GM21423 (cell line): ENCODE data around the gene PRX.
"Not testable (repeated sequence)": the region's sequence is repeated elsewhere in the genome, so short reads cannot be mapped to it uniquely, and the experiment has no call there.

Source experiments
- ATAC-seq: cut with Tn5 transposase; IDR thresholded peaks from one replicate; pipeline ENCODE4 v1.9.1; 2021; ENCODE audit warnings: mild to moderate bottlenecking, moderate library complexity; ENCODE audit not compliant: unreplicated experiment

Gene PRX

DNA sequence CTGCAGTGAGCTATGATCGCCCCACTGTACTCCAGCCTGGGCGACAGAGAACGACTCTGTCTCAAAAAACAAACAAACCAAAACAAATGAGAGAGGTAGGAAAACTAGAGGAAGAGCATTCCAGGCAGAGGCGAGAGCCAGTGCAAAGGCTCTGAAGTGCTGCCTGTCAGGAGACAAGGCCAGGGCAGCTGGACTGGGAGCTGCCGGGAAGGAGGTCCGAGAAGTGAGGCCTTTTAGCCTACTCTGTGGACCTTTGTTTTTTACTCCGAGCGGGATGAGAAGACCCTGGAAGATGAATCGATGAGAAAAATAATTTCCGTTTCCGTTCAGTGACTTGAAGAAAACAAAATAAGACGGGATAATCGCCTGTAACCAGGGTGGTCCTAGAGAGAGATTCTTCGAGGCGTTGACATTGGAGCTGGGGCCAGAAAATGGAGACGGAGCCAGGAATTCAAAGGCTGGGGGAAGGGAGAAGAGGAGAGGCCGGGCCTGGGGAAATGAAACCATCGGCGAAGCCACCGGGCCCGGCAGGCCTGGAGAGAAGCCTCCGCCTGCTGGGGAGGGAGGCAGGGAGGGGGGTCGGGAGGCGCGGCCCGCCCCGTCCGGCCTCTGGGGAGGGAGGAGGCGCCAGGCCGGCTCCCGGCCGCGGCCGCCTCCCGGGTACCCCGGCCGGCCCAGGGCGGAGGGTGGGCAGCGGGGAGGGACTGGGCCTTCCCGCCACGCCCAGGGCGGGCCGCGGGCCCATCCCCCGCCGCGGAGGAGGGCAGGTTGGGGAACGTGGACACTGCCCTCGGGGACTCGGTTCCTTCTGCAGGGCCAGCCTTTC is 20.4 kb upstream of the PRX start:
- no peak for ATAC-seq

- ATAC-seq: not testable (repeated sequence)
Observed at GRCh38 chr19:40432760-40433159, 19.6 kb upstream of the PRX start.

DNA sequence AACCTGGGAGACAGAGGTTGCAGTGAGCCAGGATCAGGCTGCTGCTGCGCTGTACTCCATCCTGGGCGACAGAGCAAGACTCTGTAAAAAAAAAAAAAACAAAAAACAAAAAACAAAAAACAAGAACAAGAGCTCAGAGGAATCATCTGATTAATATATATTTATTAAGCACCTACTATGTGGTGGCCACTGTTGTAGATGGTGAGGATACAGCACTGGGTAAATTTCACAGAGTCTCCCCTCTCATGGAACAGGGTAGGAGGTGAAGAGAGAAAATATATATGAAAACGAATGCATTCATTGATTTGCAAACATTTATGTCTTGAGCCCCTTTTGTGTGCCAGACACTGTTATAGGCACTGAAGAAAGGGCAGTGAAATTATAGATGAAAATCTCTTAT is 18.5 kb upstream of the PRX start:
- no peak for ATAC-seq

- not testable (repeated sequence) for ATAC-seq
Observed at GRCh38 chr19:40430242-40430641, 17.1 kb upstream of the PRX start.

GRCh38 chr19:40428197-40428596 is 15.0 kb upstream of the PRX start:
- ATAC-seq: not testable (repeated sequence)

GRCh38 chr19:40425450-40426287 is 12.5 kb upstream of the PRX start, which contains the start of gene SERTAD1:
Gene SERTAD1 (minus strand): TSS chr19:40425992. CDS start chr19:40423546, 2,446 bp downstream.
- peak; percentile 76 for ATAC-seq

GRCh38 chr19:40424637-40425449 is 11.7 kb upstream of the PRX start:
- peak; percentile 6 for ATAC-seq

- no peak for ATAC-seq
Observed at GRCh38 chr19:40423938-40424337, 10.8 kb upstream of the PRX start.

DNA sequence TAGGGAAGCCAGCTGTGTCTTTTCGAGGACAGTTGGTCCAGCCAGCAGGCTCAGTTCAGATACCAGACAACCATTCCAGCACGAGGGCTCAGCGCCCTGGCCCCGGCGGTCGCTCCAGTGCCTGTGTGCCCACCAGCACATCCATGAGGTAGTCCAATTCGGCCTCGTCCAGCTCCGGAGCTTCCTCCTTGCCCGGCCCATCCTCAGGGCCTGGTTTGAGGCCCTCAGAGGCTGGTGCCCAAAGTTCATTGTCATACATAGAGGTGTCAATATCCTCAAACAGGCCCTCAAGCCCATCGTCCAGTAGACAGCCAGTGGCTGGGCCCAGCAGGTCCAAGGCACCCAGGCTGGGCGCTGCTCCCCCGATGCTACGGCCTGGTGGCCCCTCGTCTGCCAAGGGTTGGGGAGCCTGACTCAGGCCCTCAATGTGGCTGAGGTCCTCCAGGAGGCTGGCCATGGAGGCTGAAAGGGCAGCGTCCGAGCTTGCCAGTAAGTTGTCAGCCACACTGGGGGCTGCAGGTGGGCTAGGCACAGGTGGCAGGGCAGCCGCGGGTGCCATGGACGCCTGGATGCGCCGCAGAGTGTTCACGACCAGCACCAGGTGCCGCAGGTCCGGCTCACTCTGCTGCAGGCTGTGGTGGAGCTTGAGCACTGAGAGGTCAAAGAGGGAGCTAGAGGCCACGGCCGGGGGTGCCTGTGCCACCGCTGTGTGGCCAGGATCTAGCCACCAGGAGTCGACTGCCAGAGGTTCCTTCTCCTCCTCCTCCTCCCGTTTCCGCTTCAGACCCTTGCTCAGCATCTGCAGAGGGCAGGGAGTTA is 9.8 kb upstream of the PRX start:
- ATAC-seq: no peak

GRCh38 chr19:40421993-40422747 is 9.0 kb upstream of the PRX start:
- no peak for ATAC-seq

- peak; percentile 36 for ATAC-seq
Observed at GRCh38 chr19:40420766-40421765, 7.9 kb upstream of the PRX start.

DNA sequence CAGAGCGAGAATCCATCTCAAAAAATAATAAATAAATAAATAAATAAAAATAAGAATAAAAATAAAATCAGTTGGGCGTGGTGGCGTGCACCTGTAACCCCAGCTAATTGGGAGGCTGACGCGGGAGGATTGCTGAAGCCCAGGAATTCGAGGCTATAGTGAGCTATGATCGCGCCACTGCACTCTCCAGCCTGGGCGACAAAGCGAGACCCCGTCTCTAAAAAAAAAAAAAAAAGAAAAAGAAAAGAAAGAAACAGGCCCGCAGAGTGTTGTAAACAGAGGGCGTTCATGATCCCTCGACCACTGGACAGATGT is 7.2 kb upstream of the PRX start:
- no peak for ATAC-seq

DNA sequence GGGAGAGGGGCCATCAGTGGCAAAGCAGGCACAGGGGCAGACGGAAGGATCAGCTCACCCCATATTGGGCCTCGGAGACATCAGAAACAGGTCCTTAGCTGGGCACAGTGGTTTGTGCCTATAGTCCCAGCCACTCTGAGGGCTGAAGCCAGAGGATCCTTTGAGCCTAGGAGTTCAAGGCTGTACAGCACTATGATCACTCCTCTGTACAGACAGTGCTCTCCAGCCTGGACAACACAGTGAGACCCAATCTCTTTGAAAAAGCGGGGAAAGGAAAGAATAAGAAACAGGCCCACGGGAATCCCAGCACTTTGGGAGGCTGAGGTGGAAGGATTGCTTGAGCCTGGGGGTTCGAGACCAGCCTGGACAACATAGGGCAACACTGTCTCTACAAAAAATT is 6.6 kb upstream of the PRX start:
- ATAC-seq: no peak

GRCh38 chr19:40419066-40419612 is 6.0 kb upstream of the PRX start:
- no peak for ATAC-seq

- no peak for ATAC-seq
Observed at GRCh38 chr19:40418040-40418439, 4.9 kb upstream of the PRX start.

DNA sequence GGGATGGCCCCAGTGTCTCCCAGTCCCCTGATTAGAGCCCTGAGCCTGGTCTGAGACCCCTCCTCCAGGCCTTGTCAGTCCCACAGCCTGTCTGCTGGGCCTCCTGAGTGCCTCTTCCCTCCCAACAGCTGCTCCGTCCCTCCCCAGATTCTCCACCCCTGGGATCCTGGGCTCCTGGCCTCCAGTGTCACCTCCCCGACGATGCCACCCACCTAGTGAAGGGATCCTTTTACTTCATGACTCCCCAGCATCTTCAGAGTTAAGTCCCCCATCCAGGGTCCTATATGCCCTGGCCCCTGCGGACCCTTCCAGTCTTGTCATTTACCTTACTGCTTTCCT is 4.4 kb upstream of the PRX start:
- ATAC-seq: no peak

DNA sequence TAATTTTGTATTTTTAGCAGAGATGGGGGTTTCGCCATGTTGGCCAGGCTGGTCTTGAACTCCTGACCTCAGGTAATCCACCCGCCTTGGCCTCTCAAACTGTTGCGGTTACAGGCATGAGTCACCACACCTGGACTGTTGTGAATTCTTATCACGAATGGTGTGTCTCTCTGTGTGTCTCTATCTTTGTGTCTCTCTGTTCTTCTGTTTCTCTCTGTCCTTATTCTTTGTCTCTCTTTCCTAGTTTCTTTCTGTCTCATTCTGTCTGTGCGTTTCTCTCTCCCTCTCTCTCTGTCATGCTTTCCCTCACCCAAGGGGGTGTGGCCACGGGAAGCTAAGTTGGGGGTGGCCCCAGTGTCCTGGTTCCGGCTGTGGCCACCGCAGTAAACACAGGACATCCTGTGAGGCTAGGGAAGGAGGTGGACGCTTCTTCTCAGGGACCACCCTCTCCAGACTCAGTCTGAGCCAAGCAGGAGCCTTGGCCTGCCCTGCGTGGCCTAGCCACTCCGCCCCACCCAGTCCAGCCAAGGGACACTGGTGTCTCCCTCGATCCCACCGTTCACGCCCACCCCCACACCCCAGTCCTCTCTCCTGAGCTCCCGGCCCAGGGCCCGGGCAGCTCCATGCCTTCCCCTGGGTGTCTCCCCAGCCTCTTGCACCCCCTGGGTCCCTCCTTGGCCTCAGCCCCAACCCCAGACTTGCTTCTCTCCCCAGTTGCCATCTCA is 3.9 kb upstream of the PRX start:
- no peak for ATAC-seq

DNA sequence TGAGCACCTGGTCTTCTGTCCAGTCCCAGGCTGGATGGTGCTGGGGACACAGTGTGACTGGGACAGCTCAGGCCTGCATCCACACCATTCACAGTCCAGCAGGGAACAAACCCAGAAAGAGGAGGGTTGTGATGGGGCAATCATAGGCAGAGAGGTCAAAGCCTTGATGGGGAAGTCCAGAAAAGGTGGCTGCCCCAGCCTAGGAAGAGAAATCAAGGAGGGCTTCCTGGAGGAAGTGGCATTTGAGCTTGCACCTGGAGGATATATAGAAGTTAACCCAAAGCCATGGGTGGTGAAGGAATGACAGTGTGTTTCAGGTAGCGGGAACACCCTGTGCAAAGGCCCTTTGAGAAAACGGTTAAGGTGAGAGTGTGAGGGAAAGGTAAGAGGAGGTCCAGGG is 2.6 kb upstream of the PRX start:
- ATAC-seq: no peak
